COLO829 (cell line): Measurements from ENCODE around the gene TUG1.

Source experiments
- DNase-seq: peaks from one replicate; pipeline ENCODE4 v3.0.0; 2012; ENCODE audit warnings: low spot score

The TUG1 gene

DNA sequence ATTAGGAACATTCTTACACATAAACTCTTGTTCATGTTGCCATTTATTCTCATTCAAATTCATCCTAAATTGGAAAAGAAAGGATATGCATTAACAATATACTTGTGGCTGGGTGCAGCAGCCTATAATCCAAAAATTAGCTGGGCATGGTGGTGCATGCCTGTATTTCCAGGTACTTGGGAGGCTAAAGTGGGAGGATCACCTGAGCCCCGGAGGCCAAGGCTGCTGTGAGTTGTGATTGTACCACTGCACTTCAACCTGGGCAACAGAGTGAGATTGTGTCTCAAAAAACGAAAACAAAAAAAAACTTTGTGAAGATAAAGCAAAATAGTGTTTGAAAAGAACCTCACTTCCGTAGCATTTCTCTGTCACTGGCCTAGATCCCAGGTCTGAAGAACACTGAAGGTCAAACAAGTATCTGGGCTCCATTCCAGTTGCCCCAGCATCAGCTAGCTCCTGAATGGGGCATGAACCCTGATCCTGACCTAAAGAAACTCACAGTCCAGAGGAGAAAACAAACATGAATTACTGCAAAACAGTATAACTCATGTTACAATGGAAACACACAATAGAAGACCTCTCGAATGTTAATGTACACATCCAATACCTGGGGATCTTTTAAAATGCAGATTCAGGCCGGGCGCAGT lies 32.2 kb downstream of the TUG1 start:
- no peak for DNase-seq

DNA sequence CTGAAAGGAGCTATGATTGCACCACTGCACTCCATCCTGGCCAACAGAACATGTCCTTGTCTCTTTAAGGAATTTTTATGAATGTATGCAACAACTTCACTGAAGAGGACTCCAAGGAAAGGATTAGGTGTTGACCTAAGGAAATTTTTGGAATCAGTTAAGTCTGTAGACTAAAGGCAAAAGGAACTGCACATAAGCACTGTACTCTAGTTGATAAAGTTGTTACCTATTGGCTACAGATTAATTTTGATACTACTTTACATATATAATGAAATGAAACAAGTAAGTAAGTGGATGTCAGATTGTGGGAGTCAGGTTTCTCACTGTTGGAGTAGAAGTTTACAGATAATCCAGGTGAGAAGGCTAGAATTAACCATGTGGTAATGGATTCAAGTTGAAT lies 36.5 kb downstream of the TUG1 start:
- no peak for DNase-seq

DNA sequence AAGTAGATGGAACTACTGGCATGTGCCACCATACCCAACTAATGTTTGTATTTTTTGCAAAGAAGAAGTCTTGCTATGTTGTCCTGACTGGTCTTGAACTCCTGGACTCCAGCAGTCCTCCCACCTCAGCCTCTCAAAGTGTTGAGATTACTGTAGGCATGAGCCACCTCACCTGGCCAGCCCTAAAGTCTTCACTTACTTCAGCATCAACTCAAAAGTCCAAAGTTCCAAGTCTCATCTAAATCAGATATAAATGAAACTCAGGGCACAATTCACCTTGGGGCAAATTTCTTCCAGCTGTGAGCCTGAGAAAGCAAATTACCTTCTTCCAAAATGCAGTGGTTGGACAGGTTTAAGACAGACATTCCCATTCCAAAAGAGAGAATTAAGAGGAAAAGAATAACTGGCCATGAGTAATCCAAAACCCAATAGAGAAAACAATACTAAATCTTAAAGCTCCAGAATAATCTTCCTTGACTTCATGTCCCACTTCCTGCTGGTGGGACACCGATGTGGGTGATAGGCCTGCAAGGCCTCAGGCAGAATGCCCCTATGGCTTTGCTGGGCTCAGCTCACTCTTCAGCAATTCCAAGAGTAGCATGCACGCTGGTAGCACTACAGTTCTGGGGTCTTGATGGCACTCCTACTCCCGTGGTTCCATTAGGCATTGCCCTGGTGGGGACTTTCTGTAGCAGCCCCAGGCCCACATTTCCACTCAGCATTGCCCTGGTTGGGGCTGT lies 50.3 kb downstream of the TUG1 start:
- no peak for DNase-seq

DNA sequence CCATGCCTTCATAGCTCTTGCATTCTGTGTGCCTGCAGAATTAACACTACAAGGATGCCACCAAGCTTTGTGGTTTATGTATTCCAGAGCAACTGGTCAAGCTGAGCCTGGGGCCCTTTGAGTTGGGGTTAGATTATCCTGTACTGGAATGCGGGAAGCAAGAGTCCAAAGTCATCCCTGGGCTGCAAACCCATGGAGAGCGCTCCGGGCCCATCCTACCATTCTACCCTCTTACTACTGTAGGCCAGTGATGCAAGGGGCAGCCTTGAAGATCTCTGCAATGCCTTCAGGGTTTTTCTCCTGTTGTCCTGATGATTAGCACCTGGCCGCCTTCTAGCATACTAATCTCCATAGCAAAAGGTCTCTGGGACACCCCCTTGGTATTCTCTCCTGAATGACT lies 51.3 kb downstream of the TUG1 start:
- no peak for DNase-seq

DNA sequence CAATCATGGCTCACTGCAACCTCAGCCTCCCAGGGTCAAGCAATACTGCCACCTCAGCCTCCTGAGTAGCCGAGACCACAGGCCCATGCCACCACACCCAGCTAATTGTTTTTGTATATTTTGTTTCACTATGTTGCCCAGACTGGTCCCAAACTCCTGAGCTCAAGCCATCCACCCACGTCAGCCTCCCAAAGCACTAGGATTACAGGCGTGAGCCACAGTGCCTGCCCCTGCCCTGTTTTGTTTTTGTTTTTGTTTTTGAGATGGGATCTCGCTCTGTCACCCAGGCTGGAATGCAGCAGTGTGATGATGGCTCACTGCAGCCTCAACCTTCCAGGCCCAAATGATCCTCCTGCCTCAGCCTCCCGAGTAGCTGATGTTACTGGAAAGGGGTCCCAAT lies 53.5 kb downstream of the TUG1 start:
- no peak for DNase-seq
